Heart right ventricle (tissue), 16 donors: Measurements from ENCODE around the gene PSD4. TPM values are rescaled to one million over a fixed set of nuclear protein-coding genes. Genes with fewer than 3 reads are reported as not detected.

Source experiments
- ATAC-seq, 8 donors: fragments of 200-7000 bp; cut with Tn5 transposase; one replicate each; pipeline ENCODE4 v1.9.1; 2020; ENCODE audit warnings: mild to moderate bottlenecking in 8 of 8, moderate library complexity in 8 of 8, moderate number of reproducible peaks in 1 of 8
- DNase-seq, 2 donors: peaks; one replicate each; pipeline ENCODE4 v3.0.0-alpha.2; 2020
- H3K27ac ChIP-seq, 10 donors: fragments of 200-600 bp; sonication (generic) in 2 of 10; one replicate each; pipeline versions ENCODE4 v1.5.0 to v1.8.0; 2020 to 2022; ENCODE audit warnings: mild to moderate bottlenecking in 3 of 10
- H3K27me3 ChIP-seq, 7 donors: fragments of 200-600 bp; one replicate each; pipeline ENCODE4 v1.8.0; 2021 to 2022; ENCODE audit warnings: mild to moderate bottlenecking in 2 of 7
- H3K36me3 ChIP-seq, 9 donors: fragments of 200-600 bp; sonication (generic) in 1 of 9; one replicate each; pipeline versions ENCODE4 v1.5.0 to v1.8.0; 2020 to 2022; ENCODE audit warnings: mild to moderate bottlenecking in 2 of 9
- H3K4me1 ChIP-seq, 9 donors: fragments of 200-600 bp; sonication (generic) in 1 of 9; one replicate each; pipeline versions ENCODE4 v1.5.0 to v1.8.0; 2020 to 2022; ENCODE audit warnings: mild to moderate bottlenecking in 4 of 9
- H3K4me3 ChIP-seq, 10 donors: fragments of 200-600 bp; sonication (generic) in 2 of 10; one replicate each; pipeline versions ENCODE4 v1.5.0 to v1.8.0; 2020 to 2022; ENCODE audit warnings: mild to moderate bottlenecking in 7 of 10, moderate library complexity in 2 of 10
- H3K9me3 ChIP-seq, 11 donors: fragments of 200-600 bp in 10 of 11; sonication (generic) in 2 of 11; one replicate each; pipeline versions ENCODE4 v1.5.0 to v1.8.0; 2013 to 2022; ENCODE audit warnings: mild to moderate bottlenecking in 2 of 11, control low read depth in 1 of 11, moderate library complexity in 1 of 11
- WGBS, 2 donors: extraction: QIAGEN DNeasy Blood & Tissue Kit; methylation state at CpG; one replicate each; pipeline ENCODE4 v1.1.7; 2013; ENCODE audit warnings: inconsistent platforms in 1 of 2; 5-methylcytosine and 5-hydroxymethylcytosine counted together
- intact Hi-C, 10 donors: fragments of 100-400 bp; cut with DNase I; formaldehyde crosslinking; loops; one replicate each; pipeline versions ENCODE4 v1.11.1 to v1.14.2; 2022
- polyA plus RNA-seq, 2 donors: library from polyadenylated mRNA; stranded (reverse); fragments of 200-250 nt; gene quantifications; one replicate each; pipeline ENCODE4 v1.2.3, GENCODE V29; 2013
- total RNA-seq, 10 donors: library from RNA; stranded (reverse); fragmentation: NEBNext Ultra II Directional in 3 of 10; extraction: Animal tissue kit (Norgen Biotek cat#: 25700) in 3 of 10; gene quantifications; one replicate each; pipeline versions ENCODE4 v1.2.1 to v1.2.4, GENCODE V29; 2021 to 2023
- TF ChIP-seq, protein P1 (sequence below), 9 donors: fragments of 200-600 bp; sonication (generic) in 2 of 9; IDR thresholded peaks; one replicate each; pipeline versions ENCODE4 v1.5.0 to v1.8.0; 2021 to 2022; ENCODE audit warnings: antibody characterized with exemption in 9 of 9, mild to moderate bottlenecking in 5 of 9, moderate library complexity in 1 of 9
- donor health status: Arrhythmogenic right ventricular cardiomyopathy.
- donor health status: ischemic (EF 13 %, LVEDD 7.1; RV severe dilation, severe dysfunction).
- donor health status: healthy with polysubstance abuse.
- donor health status: DM: no; HTN: yes; CAD: no.
- donor health status: DM: no; HTN: no; CAD: no.
- donor health status: ischemic (EF 25% LVEDD 6.9; RV normal size, moderate dysfunction).
- donor health status: ischemic (EF 25% LVEDD 5.7; RV mildly dilated, moderate dysfunction).
- donor health status: healthy.
- donor health status: DM: yes; HTN: yes; CAD: no.
- donor health status: Ischemic cardiomyopathy.
- donor health status: ischemic (EF 35%, LVEDD 5.7; RV mildly dilated, moderate dysfunction).
- donor health status: nonischemic (EF 11% LVEDD 7.7; RV severe dilation, severe dysfunction).
- donor health status: DM: yes; HTN: yes; CAD: no.
- donor health status: PGD.
- donor health status: ischemic (EF 29% LVEDD 5.4; RV normal size, mild dysfunction).
- donor health status: nonischemic (EF 23%, LVEDD 6.1; RV moderate dilation, normal function).

The PSD4 gene
- total and polyA plus RNA-seq, 12 donors, result 1.0 to 13.0 (median 1.7) TPM

- no peak for ATAC-seq
- peaks cover 0 to 17% (median 0%) of the 10 kb centered on the region in 7 donors for H3K27me3 ChIP-seq
- TF ChIP-seq, protein P1, sequence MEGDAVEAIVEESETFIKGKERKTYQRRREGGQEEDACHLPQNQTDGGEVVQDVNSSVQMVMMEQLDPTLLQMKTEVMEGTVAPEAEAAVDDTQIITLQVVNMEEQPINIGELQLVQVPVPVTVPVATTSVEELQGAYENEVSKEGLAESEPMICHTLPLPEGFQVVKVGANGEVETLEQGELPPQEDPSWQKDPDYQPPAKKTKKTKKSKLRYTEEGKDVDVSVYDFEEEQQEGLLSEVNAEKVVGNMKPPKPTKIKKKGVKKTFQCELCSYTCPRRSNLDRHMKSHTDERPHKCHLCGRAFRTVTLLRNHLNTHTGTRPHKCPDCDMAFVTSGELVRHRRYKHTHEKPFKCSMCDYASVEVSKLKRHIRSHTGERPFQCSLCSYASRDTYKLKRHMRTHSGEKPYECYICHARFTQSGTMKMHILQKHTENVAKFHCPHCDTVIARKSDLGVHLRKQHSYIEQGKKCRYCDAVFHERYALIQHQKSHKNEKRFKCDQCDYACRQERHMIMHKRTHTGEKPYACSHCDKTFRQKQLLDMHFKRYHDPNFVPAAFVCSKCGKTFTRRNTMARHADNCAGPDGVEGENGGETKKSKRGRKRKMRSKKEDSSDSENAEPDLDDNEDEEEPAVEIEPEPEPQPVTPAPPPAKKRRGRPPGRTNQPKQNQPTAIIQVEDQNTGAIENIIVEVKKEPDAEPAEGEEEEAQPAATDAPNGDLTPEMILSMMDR (IDR thresholded peaks at IDR 0.05), result no peak
- no peaks in the 10 kb centered on the region for H3K36me3 ChIP-seq
- intact Hi-C loops, result loop anchor here in 2 of 10 donors (5.0 to 10.0 kb wide), 2 partner anchors 109 to 597 kb away; no protein-coding TSS in a partner anchor
- 47 to 50% methylated on average over 4 of the region's 4 CpGs for WGBS, 2 donors
- H3K4me1 ChIP-seq, result peaks cover 0 to 44% (median 13%) of the 10 kb centered on the region in 9 donors
- no peak overlapping the region for H3K27ac ChIP-seq
- no peak for DNase-seq
- no peaks in the 10 kb centered on the region for H3K9me3 ChIP-seq
- H3K4me3 ChIP-seq, result no peak overlapping the region
These were observed 81.6 kb downstream of the PSD4 start for GRCh38 chr2:113255140-113256070.

DNA sequence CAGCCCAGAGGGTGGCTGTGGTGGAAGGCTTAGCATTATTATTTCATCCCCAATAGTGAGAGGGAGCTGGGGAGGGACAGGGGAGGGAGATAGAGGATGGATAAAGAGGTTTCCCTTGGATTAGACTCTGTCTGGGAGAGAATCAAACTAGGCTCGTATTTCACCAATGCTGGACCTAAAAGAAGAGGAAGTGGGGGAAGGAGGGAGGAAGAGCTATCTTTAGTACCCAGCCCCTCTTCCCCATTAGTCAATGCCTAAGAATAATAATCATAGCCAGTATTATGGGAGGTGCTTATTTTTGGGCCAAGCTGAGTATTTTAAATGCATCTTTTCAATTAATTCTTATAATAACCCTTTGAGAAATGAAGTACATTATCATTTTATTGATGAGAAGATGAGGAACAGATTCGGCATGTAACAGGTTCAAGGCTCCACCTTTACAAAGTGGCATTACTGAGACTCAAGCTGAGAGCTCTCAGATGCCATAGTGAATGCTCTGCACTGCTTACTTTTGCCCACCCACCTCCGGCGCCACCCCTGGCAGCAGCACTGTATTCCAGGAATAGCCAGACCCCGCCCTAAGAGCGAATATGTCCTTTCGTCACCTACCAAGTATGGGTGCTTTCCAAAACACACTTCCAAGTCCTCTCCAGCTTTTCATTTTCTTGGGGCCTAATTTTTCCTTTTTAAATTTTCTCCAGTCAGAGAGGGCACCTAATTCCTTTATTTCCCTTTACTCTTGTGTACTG lies 83.9 kb downstream of the PSD4 start:
- Histone ChIP-seq H3K27me3 (peaks cover 0 to 17% (median 0%) of the 10 kb centered on the region in 7 donors), H3K9me3 (no peaks in the 10 kb centered on the region), H3K4me1 (peaks cover 0 to 38% (median 6%) of the 10 kb centered on the region in 9 donors), H3K27ac (no peak overlapping the region), H3K4me3 (no peak overlapping the region), H3K36me3 (no peaks in the 10 kb centered on the region)
- no peak for DNase-seq
- peak; percentile 45 to 84 (median 66) for ATAC-seq
- intact Hi-C loops, result loop anchor here in 2 of 10 donors (5.0 to 10.0 kb wide), 2 partner anchors 107 to 595 kb away; no protein-coding TSS in a partner anchor
- TF ChIP-seq, protein P1 (IDR thresholded peaks at IDR 0.05), result no peak
- 48 to 50% methylated on average over 7 of the region's 7 CpGs for WGBS, 2 donors

DNA sequence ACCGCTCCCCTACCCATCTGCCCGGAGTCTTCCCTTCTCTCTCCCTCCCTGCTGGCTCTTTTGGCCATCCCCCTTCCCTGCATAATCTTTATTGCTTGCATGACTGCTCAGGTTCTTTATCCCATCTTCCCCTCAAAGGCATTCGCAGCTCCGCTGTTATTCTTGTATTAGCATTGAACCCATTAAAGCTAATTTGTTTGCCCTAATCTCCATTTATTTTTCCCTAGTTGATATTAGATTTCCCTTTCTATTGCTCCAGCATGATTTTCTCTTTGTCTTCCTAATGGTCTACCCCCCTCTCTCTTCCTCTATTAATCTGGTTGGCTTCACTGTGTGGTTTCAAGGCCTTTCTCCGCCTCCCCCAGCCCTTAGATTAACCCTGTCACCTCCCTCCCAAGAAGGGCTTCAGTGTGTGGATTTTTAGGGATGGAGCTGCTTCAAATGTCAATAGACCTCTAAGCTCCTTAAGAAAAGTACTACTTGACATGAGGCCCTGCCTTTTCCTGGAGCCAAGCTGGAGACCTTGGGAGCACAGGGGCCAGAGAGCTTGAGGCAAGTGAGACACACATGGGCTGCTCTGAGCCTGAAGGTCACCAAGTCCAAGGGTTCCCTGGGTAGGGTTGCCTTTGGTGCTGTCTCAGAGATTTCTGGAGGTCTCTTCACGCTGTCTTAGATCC lies 84.8 kb downstream of the PSD4 start:
- peaks cover 0 to 17% (median 0%) of the 10 kb centered on the region in 7 donors for H3K27me3 ChIP-seq
- TF ChIP-seq, protein P1 (IDR thresholded peaks at IDR 0.05), result no peak
- ATAC-seq (no peak), DNase-seq (no peak)
- intact Hi-C loops, result loop anchor here in 2 of 10 donors (5.0 to 10.0 kb wide), 2 partner anchors 106 to 594 kb away; no protein-coding TSS in a partner anchor
- H3K36me3 ChIP-seq, result no peaks in the 10 kb centered on the region
- WGBS, 2 donors, result 83 to 89% methylated on average over 6 of the region's 6 CpGs
- no peak overlapping the region for H3K4me3 ChIP-seq
- H3K9me3 ChIP-seq, result no peaks in the 10 kb centered on the region
- H3K27ac ChIP-seq, result no peak overlapping the region
- peaks cover 0 to 38% (median 6%) of the 10 kb centered on the region in 9 donors for H3K4me1 ChIP-seq

Other genes with a start within 250 kb of the PSD4 start
- not detected for gene IL36G, start 196.0 kb upstream of the PSD4 start, total RNA-seq
- not detected for gene IL36G, start 196.0 kb upstream of the PSD4 start, polyA plus RNA-seq
- not detected for gene IL36A, start 168.5 kb upstream of the PSD4 start, total RNA-seq
- not detected for gene IL36A, start 168.5 kb upstream of the PSD4 start, polyA plus RNA-seq
- not detected for gene IL36B, start 121.1 kb upstream of the PSD4 start, total RNA-seq
- not detected for gene IL36B, start 121.1 kb upstream of the PSD4 start, polyA plus RNA-seq
- gene IL36RN, start 114.8 kb upstream of the PSD4 start, total RNA-seq, result not detected
- not detected for gene IL36RN, start 114.8 kb upstream of the PSD4 start, polyA plus RNA-seq
- not detected for gene IL1F10, start 106.0 kb upstream of the PSD4 start, total RNA-seq
- not detected for gene IL1F10, start 106.0 kb upstream of the PSD4 start, polyA plus RNA-seq
- 1 to 10 TPM in 2 of 10 donors, under 1 TPM in 6, not detected in 2; 0.22 to 9.2 (median 0.86) TPM for gene IL1RN, start 46.4 kb upstream of the PSD4 start, total RNA-seq
- gene IL1RN, start 46.4 kb upstream of the PSD4 start, polyA plus RNA-seq, result under 1 TPM; 0.22 to 0.87 TPM
- 1 to 10 TPM in 1 of 10 donors, under 1 TPM in 7, not detected in 2; 0.08 to 2.0 (median 0.41) TPM for gene PAX8, start 105.0 kb downstream of the PSD4 start, total RNA-seq
- gene PAX8, start 105.0 kb downstream of the PSD4 start, polyA plus RNA-seq, result under 1 TPM in 1 of 2 donors, not detected in 1; 0.35 TPM